ENCODE results near the gene CFAP20DC.

The CFAP20DC gene

GRCh38 chr3:59001675-59002074, 48.1 kb downstream of the CFAP20DC start:
- H3K4me2 ChIP-seq (ENCODE audit: insufficient read depth, low read length, poor library complexity, severe bottlenecking) = no peak overlapping the region
- WGBS, 2 donors (ENCODE audit: extremely low coverage in 2 of 2, insufficient read length in 2 of 2, insufficient replicate concordance in 1 of 2) = no CpG with 5 or more reads among the region's 8 CpGs
- H3K23ac ChIP-seq (ENCODE audit: low read depth, low read length, poor library complexity) = no peak overlapping the region
- H3K4me1 ChIP-seq (ENCODE audit: control insufficient read depth in 2 of 2, insufficient read depth in 1 of 2, low read depth in 1 of 2, low read length in 2 of 2) = peaks cover 0 to 2% of the 10 kb centered on the region in 2 donors
- no peak overlapping the region for H3K27ac ChIP-seq (replicated peaks; ENCODE audit: low read length)
- no peak overlapping the region for H2AFZ ChIP-seq (ENCODE audit: low read length)
- H3K36me3 ChIP-seq (replicated peaks in 1 of 2; ENCODE audit: control insufficient read depth in 2 of 2, insufficient read depth in 2 of 2, low read length in 2 of 2) = no peaks in the 10 kb centered on the region
- no peak overlapping the region for H4K8ac ChIP-seq (ENCODE audit: low read depth, low read length)
- no peak for DNase-seq (ENCODE audit: low spot score)
- no peaks in the 10 kb centered on the region for H3K79me1 ChIP-seq (ENCODE audit: low read depth, low read length)
- H3K14ac ChIP-seq (ENCODE audit: low read length) = no peak overlapping the region
- H3K9me3 ChIP-seq (replicated peaks in 1 of 2; ENCODE audit: control insufficient read depth in 2 of 2, insufficient read depth in 1 of 2, low read depth in 1 of 2, low read length in 2 of 2) = no peaks in the 10 kb centered on the region
- H3K27me3 ChIP-seq (ENCODE audit: control insufficient read depth in 3 of 3, insufficient read depth in 3 of 3, low read depth in 1 of 3, low read length in 3 of 3) = no peaks in the 10 kb centered on the region
- no peak overlapping the region for H3K4ac ChIP-seq (ENCODE audit: low read length)
- no peak overlapping the region for H4K91ac ChIP-seq (ENCODE audit: low read depth, low read length, poor library complexity)
- no peak overlapping the region for H2BK120ac ChIP-seq (ENCODE audit: low read depth, low read length)
- no peak overlapping the region for H3K4me3 ChIP-seq (ENCODE audit: low read length in 2 of 2)
- no peak overlapping the region for H2AK5ac ChIP-seq (ENCODE audit: low read depth, low read length)
- H3K18ac ChIP-seq (ENCODE audit: low read length) = no peak overlapping the region
- H2BK5ac ChIP-seq (ENCODE audit: low read length) = no peak overlapping the region
- H2BK15ac ChIP-seq (ENCODE audit: low read length) = no peak overlapping the region
- no peak overlapping the region for H3K9ac ChIP-seq (ENCODE audit: low read depth, low read length, poor library complexity)
- no peak overlapping the region for H2BK12ac ChIP-seq (ENCODE audit: low read length)

GRCh38 chr3:58999774-59000160, 50.1 kb downstream of the CFAP20DC start:
- H3K27ac ChIP-seq (replicated peaks; ENCODE audit: low read length) = no peak overlapping the region
- H3K14ac ChIP-seq (ENCODE audit: low read length) = no peak overlapping the region
- peaks cover 0 to 2% of the 10 kb centered on the region in 2 donors for H3K4me1 ChIP-seq (ENCODE audit: control insufficient read depth in 2 of 2, insufficient read depth in 1 of 2, low read depth in 1 of 2, low read length in 2 of 2)
- no peak overlapping the region for H2AK5ac ChIP-seq (ENCODE audit: low read depth, low read length)
- no peak overlapping the region for H3K4ac ChIP-seq (ENCODE audit: low read length)
- H3K18ac ChIP-seq (ENCODE audit: low read length) = no peak overlapping the region
- H3K27me3 ChIP-seq (ENCODE audit: control insufficient read depth in 3 of 3, insufficient read depth in 3 of 3, low read depth in 1 of 3, low read length in 3 of 3) = no peaks in the 10 kb centered on the region
- no peaks in the 10 kb centered on the region for H3K36me3 ChIP-seq (replicated peaks in 1 of 2; ENCODE audit: control insufficient read depth in 2 of 2, insufficient read depth in 2 of 2, low read length in 2 of 2)
- H2BK120ac ChIP-seq (ENCODE audit: low read depth, low read length) = no peak overlapping the region
- H2AFZ ChIP-seq (ENCODE audit: low read length) = no peak overlapping the region
- no peak overlapping the region for H4K8ac ChIP-seq (ENCODE audit: low read depth, low read length)
- no peaks in the 10 kb centered on the region for H3K9me3 ChIP-seq (replicated peaks in 1 of 2; ENCODE audit: control insufficient read depth in 2 of 2, insufficient read depth in 1 of 2, low read depth in 1 of 2, low read length in 2 of 2)
- no peak overlapping the region for H3K4me2 ChIP-seq (ENCODE audit: insufficient read depth, low read length, poor library complexity, severe bottlenecking)
- H2BK15ac ChIP-seq (ENCODE audit: low read length) = no peak overlapping the region
- no peak overlapping the region for H4K91ac ChIP-seq (ENCODE audit: low read depth, low read length, poor library complexity)
- H3K4me3 ChIP-seq (ENCODE audit: low read length in 2 of 2) = no peak overlapping the region
- H3K79me1 ChIP-seq (ENCODE audit: low read depth, low read length) = no peaks in the 10 kb centered on the region
- no peak overlapping the region for H2BK5ac ChIP-seq (ENCODE audit: low read length)
- no CpG with 5 or more reads among the region's 1 CpG for WGBS, 2 donors (ENCODE audit: extremely low coverage in 2 of 2, insufficient read length in 2 of 2, insufficient replicate concordance in 1 of 2)
- H2BK12ac ChIP-seq (ENCODE audit: low read length) = no peak overlapping the region
- no peak overlapping the region for H3K23ac ChIP-seq (ENCODE audit: low read depth, low read length, poor library complexity)
- DNase-seq (ENCODE audit: low spot score) = no peak
- H3K9ac ChIP-seq (ENCODE audit: low read depth, low read length, poor library complexity) = no peak overlapping the region

DNA sequence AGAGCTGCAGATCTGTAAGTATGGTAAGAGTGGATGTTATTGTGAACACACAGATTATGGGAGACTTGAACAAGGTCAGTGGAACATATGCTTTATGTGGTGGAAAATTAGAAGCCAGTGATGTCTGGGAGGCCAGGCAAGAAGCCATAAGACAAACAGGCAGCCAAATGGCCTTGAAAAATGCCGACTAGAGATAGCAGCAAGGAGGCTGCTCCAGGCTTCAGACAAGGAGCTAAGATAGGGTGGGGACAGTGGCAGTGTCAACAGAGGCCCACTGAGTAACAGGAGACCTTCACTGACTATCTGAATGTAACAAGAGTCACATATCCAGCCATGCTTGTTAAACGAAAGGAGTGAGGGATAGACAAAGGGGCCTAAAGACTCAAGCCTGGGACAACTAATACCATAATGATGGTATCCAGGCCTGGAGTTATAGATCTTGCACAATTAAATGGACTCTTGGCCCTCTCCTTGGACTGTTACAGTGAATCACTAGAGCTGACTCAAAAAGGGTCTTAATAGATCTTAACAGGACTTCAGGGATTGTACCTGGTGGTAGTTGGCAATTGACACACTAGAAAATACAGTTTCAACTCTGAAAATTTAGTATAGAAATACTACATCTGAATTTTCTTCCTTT, 50.6 kb downstream of the CFAP20DC start:
- Histone ChIP-seq H2BK12ac (ENCODE audit: low read length) (no peak overlapping the region), H4K91ac (ENCODE audit: low read depth, low read length, poor library complexity) (no peak overlapping the region), H3K4me1 (ENCODE audit: control insufficient read depth in 2 of 2, insufficient read depth in 1 of 2, low read depth in 1 of 2, low read length in 2 of 2) (peaks cover 0 to 2% of the 10 kb centered on the region in 2 donors), H3K27ac (replicated peaks; ENCODE audit: low read length) (no peak overlapping the region), H3K79me1 (ENCODE audit: low read depth, low read length) (no peaks in the 10 kb centered on the region), H3K27me3 (ENCODE audit: control insufficient read depth in 3 of 3, insufficient read depth in 3 of 3, low read depth in 1 of 3, low read length in 3 of 3) (no peaks in the 10 kb centered on the region), H3K23ac (ENCODE audit: low read depth, low read length, poor library complexity) (no peak overlapping the region), H3K4me2 (ENCODE audit: insufficient read depth, low read length, poor library complexity, severe bottlenecking) (no peak overlapping the region), H3K9me3 (replicated peaks in 1 of 2; ENCODE audit: control insufficient read depth in 2 of 2, insufficient read depth in 1 of 2, low read depth in 1 of 2, low read length in 2 of 2) (no peaks in the 10 kb centered on the region), H3K14ac (ENCODE audit: low read length) (no peak overlapping the region), H2BK15ac (ENCODE audit: low read length) (no peak overlapping the region), H2BK120ac (ENCODE audit: low read depth, low read length) (no peak overlapping the region), H4K8ac (ENCODE audit: low read depth, low read length) (no peak overlapping the region), H3K9ac (ENCODE audit: low read depth, low read length, poor library complexity) (no peak overlapping the region), H3K4me3 (ENCODE audit: low read length in 2 of 2) (no peak overlapping the region), H2AK5ac (ENCODE audit: low read depth, low read length) (no peak overlapping the region), H2BK5ac (ENCODE audit: low read length) (no peak overlapping the region), H2AFZ (ENCODE audit: low read length) (no peak overlapping the region), H3K4ac (ENCODE audit: low read length) (no peak overlapping the region), H3K18ac (ENCODE audit: low read length) (no peak overlapping the region), H3K36me3 (replicated peaks in 1 of 2; ENCODE audit: control insufficient read depth in 2 of 2, insufficient read depth in 2 of 2, low read length in 2 of 2) (no peaks in the 10 kb centered on the region)
- DNase-seq (ENCODE audit: low spot score) = no peak
- WGBS, 2 donors (ENCODE audit: extremely low coverage in 2 of 2, insufficient read length in 2 of 2, insufficient replicate concordance in 1 of 2) = no CpG with 5 or more reads among the region's 2 CpGs

DNA sequence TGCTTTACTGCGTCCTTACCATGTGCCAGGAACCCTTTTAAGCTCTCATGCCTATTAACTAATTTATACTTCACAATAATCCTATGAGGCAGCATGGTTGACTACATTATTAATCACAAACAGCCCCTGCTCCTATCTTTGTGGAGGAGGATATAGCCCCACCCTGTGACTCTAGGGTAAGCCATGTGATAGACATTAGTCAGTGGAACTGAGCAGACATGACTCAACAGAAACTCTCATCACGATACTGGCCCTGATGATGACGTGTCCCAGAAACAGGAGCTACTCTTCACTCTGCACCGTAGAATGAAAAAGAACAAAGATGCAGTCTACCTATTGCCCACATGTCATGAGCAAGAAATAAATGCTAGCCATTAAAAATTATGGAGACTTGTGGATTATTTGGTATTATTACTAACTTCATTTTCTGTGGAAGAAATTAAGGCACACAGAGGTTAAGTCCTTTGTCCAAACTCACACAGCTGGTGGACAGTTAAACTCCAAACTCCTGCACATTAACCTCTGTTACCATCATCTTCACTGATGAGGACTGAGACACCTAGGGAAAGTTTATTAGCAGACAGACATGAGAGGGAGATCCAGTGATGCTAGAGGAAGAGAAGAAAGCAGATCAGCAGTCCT, 51.2 kb downstream of the CFAP20DC start:
- no peak overlapping the region for H3K14ac ChIP-seq (ENCODE audit: low read length)
- H2BK15ac ChIP-seq (ENCODE audit: low read length) = no peak overlapping the region
- no peak overlapping the region for H3K18ac ChIP-seq (ENCODE audit: low read length)
- no peaks in the 10 kb centered on the region for H3K36me3 ChIP-seq (replicated peaks in 1 of 2; ENCODE audit: control insufficient read depth in 2 of 2, insufficient read depth in 2 of 2, low read length in 2 of 2)
- H2AK5ac ChIP-seq (ENCODE audit: low read depth, low read length) = no peak overlapping the region
- H3K27me3 ChIP-seq (ENCODE audit: control insufficient read depth in 3 of 3, insufficient read depth in 3 of 3, low read depth in 1 of 3, low read length in 3 of 3) = no peaks in the 10 kb centered on the region
- no peak overlapping the region for H2BK120ac ChIP-seq (ENCODE audit: low read depth, low read length)
- no peak overlapping the region for H3K4me3 ChIP-seq (ENCODE audit: low read length in 2 of 2)
- no peak overlapping the region for H3K9ac ChIP-seq (ENCODE audit: low read depth, low read length, poor library complexity)
- H3K79me1 ChIP-seq (ENCODE audit: low read depth, low read length) = no peaks in the 10 kb centered on the region
- H3K4ac ChIP-seq (ENCODE audit: low read length) = no peak overlapping the region
- H3K4me2 ChIP-seq (ENCODE audit: insufficient read depth, low read length, poor library complexity, severe bottlenecking) = no peak overlapping the region
- H3K27ac ChIP-seq (replicated peaks; ENCODE audit: low read length) = no peak overlapping the region
- DNase-seq (ENCODE audit: low spot score) = no peak
- no peak overlapping the region for H3K23ac ChIP-seq (ENCODE audit: low read depth, low read length, poor library complexity)
- H2BK12ac ChIP-seq (ENCODE audit: low read length) = no peak overlapping the region
- H3K9me3 ChIP-seq (replicated peaks in 1 of 2; ENCODE audit: control insufficient read depth in 2 of 2, insufficient read depth in 1 of 2, low read depth in 1 of 2, low read length in 2 of 2) = no peaks in the 10 kb centered on the region
- H2BK5ac ChIP-seq (ENCODE audit: low read length) = no peak overlapping the region
- H4K91ac ChIP-seq (ENCODE audit: low read depth, low read length, poor library complexity) = no peak overlapping the region
- peaks cover 0 to 2% of the 10 kb centered on the region in 2 donors for H3K4me1 ChIP-seq (ENCODE audit: control insufficient read depth in 2 of 2, insufficient read depth in 1 of 2, low read depth in 1 of 2, low read length in 2 of 2)
- no peak overlapping the region for H4K8ac ChIP-seq (ENCODE audit: low read depth, low read length)
- no peak overlapping the region for H2AFZ ChIP-seq (ENCODE audit: low read length)
- WGBS, 2 donors (ENCODE audit: extremely low coverage in 2 of 2, insufficient read length in 2 of 2, insufficient replicate concordance in 1 of 2) = no CpG with 5 or more reads among the region's 4 CpGs

All from neuronal stem cell (in vitro differentiated cells).